ENCODE results near the gene NME7.

NME7 gene

GRCh38 chr1:169091480-169091941 is 276.1 kb downstream of the NME7 start:
- H3K4me1 ChIP-seq (ENCODE audit: insufficient read depth, low read length), result no peaks in the 10 kb centered on the region
- H3K36me3 ChIP-seq (ENCODE audit: insufficient read depth, low read length), result no peaks in the 10 kb centered on the region
- H3K9ac ChIP-seq (ENCODE audit: low read depth, low read length), result no peak overlapping the region
- H3K9me3 ChIP-seq (ENCODE audit: control insufficient read depth, insufficient read depth, low read length), result no peaks in the 10 kb centered on the region

DNA sequence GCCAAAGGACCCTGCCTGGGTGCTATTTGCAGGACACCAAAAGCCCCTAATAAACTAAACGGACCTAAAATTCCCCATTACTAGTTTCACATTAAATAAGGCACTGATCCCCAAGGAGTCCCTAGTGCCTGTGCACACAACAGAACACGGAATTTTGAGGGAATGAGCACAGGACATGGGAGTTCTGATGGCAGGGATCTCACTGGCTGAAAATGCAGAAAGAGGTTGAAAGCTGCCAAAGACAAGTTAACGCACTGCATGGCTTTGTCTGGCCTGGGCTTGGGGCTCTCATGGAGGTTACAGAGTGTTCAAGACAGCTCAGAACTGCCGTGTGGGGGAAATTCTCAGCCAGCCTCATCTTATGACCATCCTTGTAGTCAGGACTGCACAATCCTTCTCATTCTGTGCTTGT is 276.7 kb downstream of the NME7 start:
- Histone ChIP-seq H3K36me3 (ENCODE audit: insufficient read depth, low read length) (no peaks in the 10 kb centered on the region), H3K9me3 (ENCODE audit: control insufficient read depth, insufficient read depth, low read length) (no peaks in the 10 kb centered on the region), H3K9ac (ENCODE audit: low read depth, low read length) (no peak overlapping the region), H3K4me1 (ENCODE audit: insufficient read depth, low read length) (no peaks in the 10 kb centered on the region)

- Histone ChIP-seq H3K9me3 (ENCODE audit: control insufficient read depth, insufficient read depth, low read length) (no peaks in the 10 kb centered on the region), H3K36me3 (ENCODE audit: insufficient read depth, low read length) (no peaks in the 10 kb centered on the region), H3K4me1 (ENCODE audit: insufficient read depth, low read length) (no peaks in the 10 kb centered on the region), H3K9ac (ENCODE audit: low read depth, low read length) (no peak overlapping the region)
Observed at GRCh38 chr1:169090308-169090899, 277.2 kb downstream of the NME7 start.

DNA sequence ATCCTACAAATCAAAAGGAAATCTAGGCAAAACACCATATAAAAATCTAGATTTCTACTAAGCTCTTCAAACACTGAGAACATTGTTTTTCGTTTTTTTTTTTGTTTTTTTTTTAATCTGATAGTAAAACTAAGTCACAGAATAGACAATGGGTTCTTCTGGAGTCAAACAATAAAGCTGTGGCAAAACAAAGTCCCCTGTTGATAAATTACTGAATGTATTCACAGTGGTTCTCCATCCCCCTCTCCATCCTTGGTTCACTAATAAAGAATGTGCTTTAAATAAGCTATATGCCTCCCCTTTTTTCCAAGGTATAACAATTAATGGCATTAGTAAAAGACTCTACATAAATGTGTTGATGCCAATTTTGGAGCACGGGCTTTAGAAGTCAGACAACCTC is 277.8 kb downstream of the NME7 start:
- no peaks in the 10 kb centered on the region for H3K9me3 ChIP-seq (ENCODE audit: control insufficient read depth, insufficient read depth, low read length)
- no peak overlapping the region for H3K9ac ChIP-seq (ENCODE audit: low read depth, low read length)
- H3K36me3 ChIP-seq (ENCODE audit: insufficient read depth, low read length), result no peaks in the 10 kb centered on the region
- H3K4me1 ChIP-seq (ENCODE audit: insufficient read depth, low read length), result no peaks in the 10 kb centered on the region

DNA sequence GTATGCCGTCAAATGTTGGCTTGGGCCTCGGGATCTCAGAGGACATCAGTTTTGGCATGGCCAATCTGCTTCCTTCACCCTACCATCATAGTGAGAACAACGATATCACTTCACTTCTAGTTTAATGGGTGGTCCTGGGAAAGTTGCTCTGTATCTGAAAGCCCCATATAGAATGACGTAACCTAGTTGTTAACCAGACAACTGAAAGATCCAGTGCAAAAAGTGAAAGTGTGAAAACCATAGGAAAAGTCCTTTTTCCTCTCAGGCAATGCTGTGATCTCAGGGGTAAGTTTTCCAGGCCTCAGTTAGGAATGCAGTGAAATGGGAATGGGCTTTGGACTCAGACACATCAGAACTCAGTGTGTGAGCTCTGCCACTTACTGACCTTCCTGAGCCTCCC is 279.7 kb downstream of the NME7 start:
- Histone ChIP-seq H3K36me3 (ENCODE audit: insufficient read depth, low read length) (no peaks in the 10 kb centered on the region), H3K4me1 (ENCODE audit: insufficient read depth, low read length) (no peaks in the 10 kb centered on the region), H3K9ac (ENCODE audit: low read depth, low read length) (no peak overlapping the region), H3K9me3 (ENCODE audit: control insufficient read depth, insufficient read depth, low read length) (no peaks in the 10 kb centered on the region)

- no peaks in the 10 kb centered on the region for H3K9me3 ChIP-seq (ENCODE audit: control insufficient read depth, insufficient read depth, low read length)
- H3K4me1 ChIP-seq (ENCODE audit: insufficient read depth, low read length), result no peaks in the 10 kb centered on the region
- no peaks in the 10 kb centered on the region for H3K36me3 ChIP-seq (ENCODE audit: insufficient read depth, low read length)
- H3K9ac ChIP-seq (ENCODE audit: low read depth, low read length), result no peak overlapping the region
Observed at GRCh38 chr1:169086603-169087455, 280.8 kb downstream of the NME7 start.

- no peak overlapping the region for H3K9ac ChIP-seq (ENCODE audit: low read depth, low read length)
- H3K9me3 ChIP-seq (ENCODE audit: control insufficient read depth, insufficient read depth, low read length), result no peaks in the 10 kb centered on the region
- H3K36me3 ChIP-seq (ENCODE audit: insufficient read depth, low read length), result no peaks in the 10 kb centered on the region
- H3K4me1 ChIP-seq (ENCODE audit: insufficient read depth, low read length), result no peaks in the 10 kb centered on the region
Observed at GRCh38 chr1:169085911-169086310, 281.7 kb downstream of the NME7 start.

Measured in ES-I3 (cell line).